ENCODE data around the gene PPP1R26. TPM values are rescaled to one million over a fixed set of nuclear protein-coding genes. Genes with fewer than 3 reads are reported as not detected.

Gene PPP1R26
- total and polyA plus RNA-seq, 2 of the 13 experiments (the other 11 are each of a cell fraction or from before 2014, with no cell fraction given) = 8.6 to 11.6 TPM

DNA sequence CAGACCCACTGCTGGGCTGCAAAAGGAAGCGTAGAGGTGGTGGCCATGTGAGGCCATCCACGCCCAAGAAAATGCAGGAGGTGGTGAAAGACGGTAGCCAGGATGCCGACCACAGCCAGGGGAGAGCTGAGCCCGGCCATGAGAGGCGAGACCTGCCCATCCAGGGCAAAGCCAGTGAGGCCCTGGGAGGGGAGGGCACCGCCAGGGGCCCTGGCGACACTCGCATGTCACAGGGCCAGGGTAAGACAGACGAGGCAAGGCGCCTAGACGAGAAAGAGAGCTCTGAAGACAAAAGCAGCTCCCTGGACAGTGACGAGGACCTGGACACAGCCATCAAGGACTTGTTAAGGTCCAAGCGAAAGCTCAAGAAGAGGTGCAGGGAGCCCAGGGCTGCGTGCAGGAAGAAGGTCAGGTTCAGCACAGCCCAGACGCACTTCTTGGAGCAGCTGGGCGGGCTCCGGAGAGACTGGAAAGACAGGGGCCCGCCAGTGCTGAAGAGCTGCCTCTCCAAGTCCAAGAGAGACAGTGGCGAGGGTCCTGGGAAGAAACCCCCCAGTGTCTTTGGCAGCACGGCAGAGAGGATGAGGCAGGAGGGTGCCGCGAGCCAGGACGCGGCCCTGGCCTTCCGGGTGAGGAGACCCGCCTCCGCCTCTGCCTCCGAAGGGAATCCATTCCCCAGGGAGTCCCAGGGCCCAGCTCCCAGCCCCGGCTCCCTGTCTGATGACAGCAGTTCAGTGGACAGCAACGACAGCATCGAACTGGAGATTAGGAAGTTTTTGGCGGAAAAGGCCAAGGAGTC lies 6.9 kb downstream of the PPP1R26 start:
- no peaks in the 10 kb centered on the region for H3K9me3 ChIP-seq (ENCODE audit: low read length)
- H3K4me2 ChIP-seq (ENCODE audit: low read depth, low read length) = no peak overlapping the region
- H3K36me3 ChIP-seq (replicated peaks in 1 of 2; ENCODE audit: control insufficient read depth in 1 of 2, insufficient read depth in 2 of 2, low read length in 2 of 2) = peaks cover 15 to 33% of the 10 kb centered on the region in 2 experiments; a peak in 4 of 5 replicates
- intact Hi-C loops (cut with micrococcal nuclease; ENCODE audit: unreplicated experiment) (no loop called here), in situ Hi-C loops (cut with HindIII; ENCODE audit: extremely low pct_ligation_motif_present, low pct_unique_long_range_greater_than_20kb) (no loop called here)
- no peak overlapping the region for H3K4me3 ChIP-seq (replicated peaks in 1 of 3; ENCODE audit: insufficient read depth in 1 of 3, low read depth in 2 of 3, low read length in 3 of 3)
- WGBS (ENCODE audit: low lambda C conversion rate) = 98% methylated on average over 21 of the region's 33 CpGs
- DNase-seq (ENCODE audit: low spot score) = no peak
- TF ChIP-seq REL (CRISPR knock-in tag; conservative IDR thresholded peaks at IDR 0.05) (no peak), PCBP2 (optimal IDR thresholded peaks at IDR 0.05; ENCODE audit: low read depth, low read length, poor library complexity, severe bottlenecking) (no peak), GATAD1 (CRISPR knock-in tag; IDR thresholded peaks at IDR 0.05) (no peak), GABPB1 (CRISPR knock-in tag; IDR thresholded peaks at IDR 0.05) (no peak), MEIS2 (CRISPR knock-in tag; IDR thresholded peaks at IDR 0.05) (no peak), TBL1XR1 (IDR thresholded peaks at IDR 0.05; ENCODE audit: borderline replicate concordance, low read length, partially characterized antibody) (no peak), KDM5A (IDR thresholded peaks at IDR 0.05; ENCODE audit: borderline replicate concordance, low read length) (no peak), ZNF274 (CRISPR knock-in tag; IDR thresholded peaks at IDR 0.05) (no peak), ZNF124 (CRISPR knock-in tag; IDR thresholded peaks at IDR 0.05) (no peak), MZF1 (CRISPR knock-in tag; IDR thresholded peaks at IDR 0.05; ENCODE audit: borderline replicate concordance) (no peak), KMT2A (CRISPR knock-in tag; IDR thresholded peaks at IDR 0.05) (no peak), ZSCAN30 (CRISPR knock-in tag; IDR thresholded peaks at IDR 0.05) (no peak), SNRNP70 (IDR thresholded peaks at IDR 0.05; ENCODE audit: low read depth, low read length) (no peak)
- TF ChIP-seq, protein P1, sequence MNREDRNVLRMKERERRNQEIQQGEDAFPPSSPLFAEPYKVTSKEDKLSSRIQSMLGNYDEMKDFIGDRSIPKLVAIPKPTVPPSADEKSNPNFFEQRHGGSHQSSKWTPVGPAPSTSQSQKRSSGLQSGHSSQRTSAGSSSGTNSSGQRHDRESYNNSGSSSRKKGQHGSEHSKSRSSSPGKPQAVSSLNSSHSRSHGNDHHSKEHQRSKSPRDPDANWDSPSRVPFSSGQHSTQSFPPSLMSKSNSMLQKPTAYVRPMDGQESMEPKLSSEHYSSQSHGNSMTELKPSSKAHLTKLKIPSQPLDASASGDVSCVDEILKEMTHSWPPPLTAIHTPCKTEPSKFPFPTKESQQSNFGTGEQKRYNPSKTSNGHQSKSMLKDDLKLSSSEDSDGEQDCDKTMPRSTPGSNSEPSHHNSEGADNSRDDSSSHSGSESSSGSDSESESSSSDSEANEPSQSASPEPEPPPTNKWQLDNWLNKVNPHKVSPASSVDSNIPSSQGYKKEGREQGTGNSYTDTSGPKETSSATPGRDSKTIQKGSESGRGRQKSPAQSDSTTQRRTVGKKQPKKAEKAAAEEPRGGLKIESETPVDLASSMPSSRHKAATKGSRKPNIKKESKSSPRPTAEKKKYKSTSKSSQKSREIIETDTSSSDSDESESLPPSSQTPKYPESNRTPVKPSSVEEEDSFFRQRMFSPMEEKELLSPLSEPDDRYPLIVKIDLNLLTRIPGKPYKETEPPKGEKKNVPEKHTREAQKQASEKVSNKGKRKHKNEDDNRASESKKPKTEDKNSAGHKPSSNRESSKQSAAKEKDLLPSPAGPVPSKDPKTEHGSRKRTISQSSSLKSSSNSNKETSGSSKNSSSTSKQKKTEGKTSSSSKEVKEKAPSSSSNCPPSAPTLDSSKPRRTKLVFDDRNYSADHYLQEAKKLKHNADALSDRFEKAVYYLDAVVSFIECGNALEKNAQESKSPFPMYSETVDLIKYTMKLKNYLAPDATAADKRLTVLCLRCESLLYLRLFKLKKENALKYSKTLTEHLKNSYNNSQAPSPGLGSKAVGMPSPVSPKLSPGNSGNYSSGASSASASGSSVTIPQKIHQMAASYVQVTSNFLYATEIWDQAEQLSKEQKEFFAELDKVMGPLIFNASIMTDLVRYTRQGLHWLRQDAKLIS (CRISPR knock-in tag; IDR thresholded peaks at IDR 0.05) = no peak
- TF ChIP-seq, protein P2, sequence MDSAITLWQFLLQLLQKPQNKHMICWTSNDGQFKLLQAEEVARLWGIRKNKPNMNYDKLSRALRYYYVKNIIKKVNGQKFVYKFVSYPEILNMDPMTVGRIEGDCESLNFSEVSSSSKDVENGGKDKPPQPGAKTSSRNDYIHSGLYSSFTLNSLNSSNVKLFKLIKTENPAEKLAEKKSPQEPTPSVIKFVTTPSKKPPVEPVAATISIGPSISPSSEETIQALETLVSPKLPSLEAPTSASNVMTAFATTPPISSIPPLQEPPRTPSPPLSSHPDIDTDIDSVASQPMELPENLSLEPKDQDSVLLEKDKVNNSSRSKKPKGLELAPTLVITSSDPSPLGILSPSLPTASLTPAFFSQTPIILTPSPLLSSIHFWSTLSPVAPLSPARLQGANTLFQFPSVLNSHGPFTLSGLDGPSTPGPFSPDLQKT (CRISPR knock-in tag; IDR thresholded peaks at IDR 0.05; ENCODE audit: borderline replicate concordance) = no peak
- TF ChIP-seq, protein P3, sequence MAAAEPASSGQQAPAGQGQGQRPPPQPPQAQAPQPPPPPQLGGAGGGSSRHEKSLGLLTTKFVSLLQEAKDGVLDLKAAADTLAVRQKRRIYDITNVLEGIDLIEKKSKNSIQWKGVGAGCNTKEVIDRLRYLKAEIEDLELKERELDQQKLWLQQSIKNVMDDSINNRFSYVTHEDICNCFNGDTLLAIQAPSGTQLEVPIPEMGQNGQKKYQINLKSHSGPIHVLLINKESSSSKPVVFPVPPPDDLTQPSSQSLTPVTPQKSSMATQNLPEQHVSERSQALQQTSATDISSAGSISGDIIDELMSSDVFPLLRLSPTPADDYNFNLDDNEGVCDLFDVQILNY (CRISPR knock-in tag; conservative IDR thresholded peaks at IDR 0.05) = no peak
- TF ChIP-seq, protein P4, sequence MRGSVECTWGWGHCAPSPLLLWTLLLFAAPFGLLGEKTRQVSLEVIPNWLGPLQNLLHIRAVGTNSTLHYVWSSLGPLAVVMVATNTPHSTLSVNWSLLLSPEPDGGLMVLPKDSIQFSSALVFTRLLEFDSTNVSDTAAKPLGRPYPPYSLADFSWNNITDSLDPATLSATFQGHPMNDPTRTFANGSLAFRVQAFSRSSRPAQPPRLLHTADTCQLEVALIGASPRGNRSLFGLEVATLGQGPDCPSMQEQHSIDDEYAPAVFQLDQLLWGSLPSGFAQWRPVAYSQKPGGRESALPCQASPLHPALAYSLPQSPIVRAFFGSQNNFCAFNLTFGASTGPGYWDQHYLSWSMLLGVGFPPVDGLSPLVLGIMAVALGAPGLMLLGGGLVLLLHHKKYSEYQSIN (CRISPR knock-in tag; IDR thresholded peaks at IDR 0.05; ENCODE audit: borderline replicate concordance) = no peak
- H3K27me3 ChIP-seq (ENCODE audit: control insufficient read depth in 1 of 2, insufficient read depth in 2 of 2, low read length in 2 of 2) = no peaks in the 10 kb centered on the region
- H4K20me1 ChIP-seq (ENCODE audit: insufficient read depth, low read length) = no peaks in the 10 kb centered on the region
- no peak for FAIRE-seq
- ChIA-PET POLR2A (no interaction called here), CTCF (ENCODE audit: low intra/inter-chr PET ratio, low total read pairs) (no interaction called here)
- peaks cover 6% of the 10 kb centered on the region for H3K79me2 ChIP-seq (ENCODE audit: insufficient read depth, low read length)
- no peak overlapping the region for H2AFZ ChIP-seq (ENCODE audit: low read length)
- H3K9ac ChIP-seq (ENCODE audit: insufficient read depth, low read depth, low read length) = no peak overlapping the region
- no TSS peak for BruUV-seq (replicated peaks)
- ATAC-seq = no peak
- no peak overlapping the region for H3K27ac ChIP-seq (ENCODE audit: extremely low read length, insufficient read depth, low read length)
- peaks cover 35% of the 10 kb centered on the region for H3K4me1 ChIP-seq (ENCODE audit: insufficient read depth, low read length)

Data from HepG2 (cell line).